Measurements from ENCODE around the gene SPP2.

SPP2 gene

DNA sequence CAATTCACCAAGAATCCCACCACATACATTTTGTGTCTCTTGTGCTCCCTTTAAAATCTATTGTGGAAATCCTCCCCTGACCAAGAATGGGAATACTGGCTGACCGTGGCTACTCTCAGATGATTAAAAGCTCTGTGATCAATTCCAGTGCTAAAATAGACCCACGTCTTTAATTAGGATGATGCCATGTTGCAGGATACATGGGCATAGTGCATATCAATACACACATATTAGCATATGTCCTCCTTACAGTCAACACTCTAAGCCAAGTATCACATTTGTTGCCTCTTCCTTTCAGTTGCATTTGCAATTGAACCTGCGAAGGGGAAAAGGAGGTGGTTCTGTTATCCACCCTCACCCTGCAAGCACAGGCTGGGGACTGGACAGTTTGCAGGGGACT, 41.8 kb downstream of the SPP2 start:
- DNase-seq (ENCODE audit: low read depth) = no peak

DNA sequence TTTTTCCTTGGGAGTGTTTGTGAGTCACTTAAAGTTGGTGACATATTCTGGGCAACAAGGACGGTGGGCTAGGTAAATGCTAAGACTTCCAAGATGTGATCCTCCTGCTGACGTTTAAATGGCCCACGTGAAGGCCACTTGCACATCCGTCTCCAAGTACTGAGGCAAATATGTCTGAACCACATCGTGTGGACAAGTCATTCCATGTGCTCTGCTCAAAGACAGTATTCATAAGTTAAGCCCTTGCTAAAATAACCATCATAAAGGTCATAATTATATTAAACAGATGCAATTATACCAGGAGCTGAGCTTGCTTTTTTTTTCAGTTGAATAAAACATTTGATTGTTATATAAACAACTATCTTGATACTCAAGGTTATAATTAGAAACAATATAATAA, 44.8 kb downstream of the SPP2 start:
- DNase-seq (ENCODE audit: low read depth) = no peak

DNA sequence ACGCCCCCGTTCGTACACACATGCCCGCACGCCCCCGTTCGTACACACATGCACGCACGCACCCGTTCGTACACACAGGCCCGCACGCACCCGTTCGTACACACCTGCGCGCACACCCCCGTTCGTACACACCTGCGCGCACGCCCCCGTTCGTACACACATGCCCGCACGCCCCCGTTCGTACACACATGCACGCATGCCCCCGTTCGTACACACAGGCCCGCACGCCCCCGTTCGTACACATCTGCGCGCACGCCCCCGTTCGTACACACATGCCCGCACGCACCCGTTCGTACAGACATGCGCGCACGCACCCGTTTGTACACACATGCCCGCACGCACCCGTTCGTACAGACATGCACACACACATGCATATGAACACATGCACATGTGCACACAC, 45.7 kb downstream of the SPP2 start:
- no peak for DNase-seq (ENCODE audit: low read depth)

DNA sequence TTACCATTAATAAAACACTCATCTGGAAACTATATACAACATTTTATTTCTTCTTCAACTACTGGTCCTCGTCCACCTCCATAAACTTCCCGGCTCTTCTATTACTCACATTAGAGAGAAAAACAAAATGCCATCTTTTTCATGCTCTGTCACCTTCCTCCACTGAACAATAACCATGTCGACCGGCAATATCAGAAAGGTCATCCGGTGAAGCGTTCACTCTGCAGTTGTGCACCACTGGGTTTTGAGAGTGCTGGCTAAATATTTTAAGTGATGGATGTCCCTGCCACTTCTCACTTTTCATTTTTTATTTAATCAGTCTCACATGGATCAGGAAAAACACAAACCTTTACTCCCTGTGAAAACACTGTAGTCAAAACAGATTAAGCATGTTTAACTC, 48.2 kb downstream of the SPP2 start:
- no peak for DNase-seq (ENCODE audit: low read depth)

DNA sequence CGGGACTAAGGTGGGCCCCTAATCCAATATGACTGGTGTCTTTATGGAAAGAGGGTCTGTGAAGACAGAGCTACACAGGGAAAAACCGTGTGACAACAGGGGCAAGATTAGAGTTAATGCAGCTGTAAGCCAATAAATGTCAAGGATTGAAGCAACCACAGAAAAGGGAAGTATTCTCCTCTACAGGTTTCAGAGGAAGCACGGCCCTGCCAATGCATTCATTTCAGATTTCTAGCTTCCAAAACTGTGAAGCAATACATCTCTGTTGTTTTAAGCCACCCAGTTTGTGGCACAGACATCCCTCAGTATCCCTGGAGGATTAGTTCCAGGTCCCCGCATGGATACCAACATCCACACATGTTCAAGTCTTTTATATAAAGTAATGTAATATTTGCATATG, 48.8 kb downstream of the SPP2 start:
- DNase-seq (ENCODE audit: low read depth) = no peak

DNA sequence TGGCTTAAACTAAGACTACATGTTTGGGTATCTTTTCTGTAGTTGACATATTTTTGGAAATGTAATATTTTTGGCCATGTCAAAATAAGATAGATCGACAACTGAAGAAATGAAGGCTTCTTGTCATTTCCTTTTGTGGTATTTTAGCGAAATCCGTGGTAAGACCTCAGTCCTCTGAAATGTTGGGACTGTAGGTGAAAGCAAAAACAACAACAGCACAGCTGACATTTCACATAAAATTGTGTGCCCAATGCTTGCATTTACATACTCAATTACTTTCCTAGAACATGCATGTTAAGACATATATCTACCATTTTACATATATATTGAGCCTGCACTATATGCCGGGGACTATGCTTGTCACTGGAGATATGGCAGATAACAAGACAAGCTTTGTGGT, 50.2 kb downstream of the SPP2 start:
- no peak for DNase-seq (ENCODE audit: low read depth)

DNA sequence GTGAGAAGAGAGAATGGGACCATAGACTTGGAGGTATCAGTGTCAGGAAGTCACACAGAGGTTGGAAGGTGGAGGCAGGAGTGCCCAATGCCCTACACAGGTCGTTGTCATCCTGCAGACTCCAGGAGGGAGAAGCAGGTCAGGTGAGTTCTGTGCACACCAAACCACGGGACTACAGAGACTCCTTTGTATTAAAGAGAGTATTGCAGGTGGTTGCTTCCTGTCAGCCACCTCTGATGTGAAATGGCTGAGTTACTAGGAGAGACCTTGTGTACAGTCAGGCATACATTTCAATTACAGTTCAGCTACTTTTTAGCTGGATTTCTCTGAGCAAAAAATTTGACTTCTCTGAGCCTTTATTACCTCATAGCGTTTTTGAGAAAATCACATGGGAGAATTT, 51.6 kb downstream of the SPP2 start:
- no peak for DNase-seq (ENCODE audit: low read depth)

DNA sequence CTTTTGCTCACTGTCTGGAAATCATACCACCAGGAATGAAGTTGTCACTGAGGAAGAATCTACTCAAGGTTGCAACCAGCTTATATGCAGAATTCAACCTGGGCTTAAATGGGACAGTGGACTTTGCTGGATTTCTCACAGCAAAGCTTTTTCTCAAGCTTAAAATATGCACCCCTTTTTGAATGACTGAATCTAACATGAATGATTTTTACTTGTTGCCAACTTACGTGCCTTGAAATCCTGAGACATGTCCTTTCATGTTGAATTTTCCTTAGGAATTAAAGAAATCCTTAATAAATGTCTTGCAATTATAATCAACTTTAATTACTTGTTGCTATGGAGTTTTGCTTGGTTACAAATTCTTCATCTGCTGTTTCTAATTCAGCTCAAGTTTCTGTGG, 57.4 kb downstream of the SPP2 start:
- no peak for DNase-seq (ENCODE audit: low read depth)

DNA sequence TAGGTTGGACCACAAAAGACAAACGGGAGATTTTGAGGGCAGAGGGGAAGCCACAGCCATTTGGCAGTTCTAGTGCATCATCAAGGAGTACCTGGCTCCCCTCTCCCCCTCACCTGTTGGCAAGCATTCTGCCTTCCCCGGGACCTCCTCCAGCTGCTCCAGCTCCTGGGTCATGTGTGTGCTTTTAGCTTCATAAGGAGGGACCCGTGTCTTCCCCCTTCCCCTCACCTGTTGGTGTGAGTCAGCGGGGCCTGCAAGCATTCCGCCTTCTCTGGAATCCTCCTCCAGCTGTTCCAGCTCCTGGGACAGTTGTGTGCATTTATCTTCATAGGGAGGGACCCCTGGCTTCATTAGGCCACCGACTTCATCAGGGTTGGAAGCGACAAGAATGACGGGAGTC, 58.8 kb downstream of the SPP2 start:
- no peak for DNase-seq (ENCODE audit: low read depth)

DNA sequence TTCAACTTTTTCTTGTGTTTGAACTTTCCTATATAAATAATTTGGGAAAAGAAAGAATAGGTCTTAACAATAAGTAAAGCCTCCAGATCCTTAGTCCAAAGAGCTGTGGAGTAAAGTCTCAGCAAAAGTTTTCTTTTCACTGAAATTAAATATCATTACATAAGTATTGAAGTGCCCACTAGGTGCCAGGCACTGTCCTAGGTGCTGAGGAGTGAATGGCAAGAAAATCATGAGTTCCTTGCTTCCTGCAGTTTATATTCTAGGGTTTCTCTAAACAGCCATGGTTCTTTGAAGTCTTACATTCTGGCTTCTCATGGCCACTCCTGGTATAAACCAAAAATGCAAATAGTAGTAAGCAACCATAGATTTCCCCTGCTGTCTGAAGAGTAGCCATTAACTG, 59.7 kb downstream of the SPP2 start:
- DNase-seq (ENCODE audit: low read depth) = no peak

DNA sequence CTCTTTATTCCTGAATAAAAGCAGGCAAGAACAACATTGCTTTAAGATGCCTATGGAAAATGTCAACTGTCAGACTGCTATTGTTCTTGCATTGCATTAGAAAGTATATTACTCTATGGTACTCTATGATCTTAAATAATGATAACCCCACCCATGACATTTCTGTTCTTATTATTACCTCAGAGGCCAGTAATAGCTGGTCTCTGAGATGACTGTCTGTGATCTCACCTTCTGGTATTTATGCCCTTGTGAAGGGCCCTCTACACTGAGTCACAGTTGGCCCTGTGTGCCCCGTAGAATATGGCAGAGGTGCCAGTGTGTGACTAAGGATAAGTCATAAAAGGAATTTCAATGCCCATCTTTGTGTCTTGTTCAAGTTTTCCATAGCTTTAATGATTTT, 61.0 kb downstream of the SPP2 start:
- DNase-seq (ENCODE audit: low read depth) = no peak

DNA sequence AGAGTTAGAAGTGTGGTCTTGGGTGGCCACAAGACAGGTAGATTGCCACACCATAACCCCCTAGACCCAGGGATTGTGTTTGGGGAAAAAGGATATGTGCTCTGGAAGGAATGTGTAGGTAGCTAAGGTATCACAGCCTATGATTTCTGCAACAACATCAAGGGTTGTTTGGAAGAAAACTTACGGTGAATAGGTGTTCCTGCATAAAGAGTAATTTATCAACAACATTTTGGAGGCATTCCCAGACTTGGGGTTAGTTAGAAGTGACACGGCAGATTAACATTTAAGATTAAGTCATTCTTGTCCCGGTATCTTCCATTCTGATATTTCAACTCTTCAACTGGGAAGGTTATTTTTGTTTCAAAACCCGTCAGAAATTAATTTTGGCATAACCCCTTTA, 65.5 kb downstream of the SPP2 start:
- DNase-seq (ENCODE audit: low read depth) = no peak

DNA sequence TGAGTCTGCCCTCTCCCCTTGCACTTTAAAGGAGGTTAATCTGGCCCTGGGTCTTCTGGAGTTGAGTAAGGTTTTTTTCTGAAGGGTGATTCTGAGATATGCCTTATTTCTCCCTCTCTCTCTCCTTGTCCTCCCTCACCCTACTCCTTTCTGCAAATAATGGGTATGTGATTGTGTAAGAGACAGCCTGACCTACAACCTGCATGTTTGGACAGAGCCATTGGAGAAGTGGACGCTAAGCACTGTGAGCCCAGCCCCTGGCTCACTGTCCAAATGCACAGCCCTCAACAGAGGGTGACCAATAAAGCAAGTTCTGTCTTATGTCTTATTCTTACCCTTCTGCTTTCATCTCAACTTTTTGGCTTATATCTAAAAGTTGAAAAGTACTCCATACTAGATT, 71.5 kb downstream of the SPP2 start:
- DNase-seq (ENCODE audit: low read depth) = no peak

DNA sequence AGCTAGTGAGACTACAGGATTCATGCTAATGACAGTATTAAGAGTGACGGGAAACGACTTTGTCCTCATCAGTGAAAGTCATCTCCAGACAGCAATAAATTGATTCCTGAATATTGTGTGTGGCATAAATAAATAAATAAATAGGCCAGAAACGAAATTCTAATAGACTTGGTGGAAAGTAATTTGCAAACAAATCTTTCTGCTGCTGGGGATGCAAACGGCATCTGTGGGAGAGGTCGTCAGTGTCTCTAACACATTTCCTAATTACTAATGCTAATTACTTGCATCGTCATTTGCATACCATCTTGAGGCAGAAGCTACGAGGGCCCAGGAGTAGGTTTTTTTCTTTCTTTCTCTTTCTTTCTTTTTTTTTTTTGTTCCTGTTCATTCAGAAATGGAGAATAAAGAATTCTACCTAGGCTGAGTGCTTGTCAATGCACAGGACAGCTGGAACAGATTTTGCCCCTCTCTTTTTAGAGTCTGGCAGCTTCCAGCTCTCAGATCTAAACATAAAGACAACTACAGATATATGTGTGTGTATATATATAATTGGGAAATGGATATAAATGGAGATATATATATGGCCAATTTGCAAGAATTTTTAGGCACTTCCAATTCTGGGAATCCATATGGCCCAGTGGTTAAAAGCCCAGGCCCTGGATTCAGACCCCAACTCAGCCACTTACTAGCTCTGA, 75.1 kb downstream of the SPP2 start:
- DNase-seq (ENCODE audit: low read depth) = no peak

DNA sequence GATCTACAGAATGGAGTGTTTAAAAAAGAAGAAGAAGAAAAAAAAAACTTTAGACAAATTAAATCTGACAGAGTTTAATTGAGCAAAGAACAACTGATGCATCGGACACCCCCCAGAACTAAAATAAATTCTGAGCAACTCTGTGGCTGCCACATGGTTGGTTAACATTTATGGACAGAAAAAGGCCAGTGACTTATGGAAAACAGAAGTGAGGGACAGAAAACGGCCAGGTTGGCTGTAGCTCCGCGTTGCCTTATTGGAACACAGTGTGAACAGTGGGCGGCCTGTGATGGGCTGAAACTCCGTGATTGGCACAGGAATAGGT, 75.6 kb downstream of the SPP2 start:
- DNase-seq (ENCODE audit: low read depth) = no peak
